CD8-positive, alpha-beta memory T cell (primary cell): ENCODE data around the gene TAPT1. TPM values are rescaled to one million over a fixed set of nuclear protein-coding genes. Genes with fewer than 3 reads are reported as not detected.
A peak's percentile ranks its signal among the peaks of the same experiment; 100 is the strongest.

Experiments
- CTCF ChIA-PET: fragments of 350-600 bp; sonication (Branson Sonifier 250); formaldehyde crosslinking; loops from one replicate; lab custom pipeline; 2021; ENCODE audit warnings: antibody characterized with exemption; lab: Charles Lee
- POLR2A ChIA-PET: fragments of 350-600 bp; sonication (Branson Sonifier 250); formaldehyde crosslinking; loops from one replicate; lab custom pipeline; 2021; ENCODE audit warnings: antibody characterized with exemption; lab: Charles Lee
- DNase-seq, 5 donors: peaks; one replicate each; pipeline versions ENCODE4 v3.0.0 to v3.0.0-alpha.2; 2020 to 2022; ENCODE audit warnings: mixed read lengths in 1 of 5
- H3K27ac ChIP-seq: one replicate; pipeline ENCODE4 v1.7.0; 2013; ENCODE audit warnings: low read depth, mild to moderate bottlenecking, low read length, moderate library complexity
- H3K27me3 ChIP-seq: 2 replicates; pipeline ENCODE4 v1.7.0; 2013; ENCODE audit warnings: low read length, mild to moderate bottlenecking; ENCODE audit not compliant: insufficient read depth, poor library complexity, severe bottlenecking
- H3K36me3 ChIP-seq: 2 replicates; pipeline ENCODE4 v1.7.0; 2013; ENCODE audit warnings: mild to moderate bottlenecking, low read length, moderate library complexity; ENCODE audit not compliant: insufficient read depth
- H3K4me1 ChIP-seq: 2 replicates; pipeline ENCODE4 v1.7.0; 2013; ENCODE audit warnings: mild to moderate bottlenecking, low read length, moderate library complexity; ENCODE audit not compliant: insufficient read depth
- H3K4me3 ChIP-seq: 2 replicates; pipeline ENCODE4 v1.7.0; 2013; ENCODE audit warnings: mild to moderate bottlenecking, low read length
- H3K9me3 ChIP-seq: 2 replicates; pipeline ENCODE4 v1.7.0; 2013; ENCODE audit warnings: mild to moderate bottlenecking, low read length
- H3K27ac Mint-ChIP-seq, 8 donors: one replicate each; pipeline ENCODE4 v1.8.0; 2020 to 2021; ENCODE audit warnings: mixed read lengths in 8 of 8, mild to moderate bottlenecking in 6 of 8, inconsistent platforms in 3 of 8, moderate library complexity in 3 of 8
- H3K27me3 Mint-ChIP-seq, 2 donors: one replicate each; pipeline ENCODE4 v1.8.0; 2020 to 2021; ENCODE audit warnings: mixed read lengths in 2 of 2, mild to moderate bottlenecking in 1 of 2, moderate library complexity in 1 of 2
- H3K36me3 Mint-ChIP-seq, 3 donors: one replicate each; pipeline ENCODE4 v1.8.0; 2020 to 2021; ENCODE audit warnings: mixed read lengths in 3 of 3, inconsistent platforms in 1 of 3, mild to moderate bottlenecking in 1 of 3
- H3K4me1 Mint-ChIP-seq, 3 donors: one replicate each; pipeline ENCODE4 v1.8.0; 2020 to 2021; ENCODE audit warnings: mixed read lengths in 3 of 3, inconsistent platforms in 1 of 3, mild to moderate bottlenecking in 1 of 3
- H3K4me3 Mint-ChIP-seq, 7 donors: one replicate each; pipeline ENCODE4 v1.8.0; 2020 to 2021; ENCODE audit warnings: mixed read lengths in 7 of 7, mild to moderate bottlenecking in 6 of 7, moderate library complexity in 4 of 7, inconsistent platforms in 2 of 7
- H3K9me3 Mint-ChIP-seq, 5 donors: one replicate each; pipeline ENCODE4 v1.8.0; 2020 to 2022; ENCODE audit warnings: mixed read lengths in 5 of 5, mild to moderate bottlenecking in 3 of 5, moderate library complexity in 2 of 5, inconsistent platforms in 1 of 5
- polyA plus RNA-seq: library from polyadenylated mRNA; unstranded; fragments of 300-500 nt; fragmentation: Illumina TruSeq; gene quantifications from one replicate; pipeline ENCODE4 v1.2.3, GENCODE V29; 2021
- total RNA-seq, 2 experiments: library from RNA; stranded (reverse); gene quantifications; one replicate each; pipeline ENCODE4 v1.2.3, GENCODE V29; 2021

TAPT1 gene
- total and polyA plus RNA-seq, 3 experiments from 2014 or later: 19.1 to 27.6 (median 23.7) TPM

DNA sequence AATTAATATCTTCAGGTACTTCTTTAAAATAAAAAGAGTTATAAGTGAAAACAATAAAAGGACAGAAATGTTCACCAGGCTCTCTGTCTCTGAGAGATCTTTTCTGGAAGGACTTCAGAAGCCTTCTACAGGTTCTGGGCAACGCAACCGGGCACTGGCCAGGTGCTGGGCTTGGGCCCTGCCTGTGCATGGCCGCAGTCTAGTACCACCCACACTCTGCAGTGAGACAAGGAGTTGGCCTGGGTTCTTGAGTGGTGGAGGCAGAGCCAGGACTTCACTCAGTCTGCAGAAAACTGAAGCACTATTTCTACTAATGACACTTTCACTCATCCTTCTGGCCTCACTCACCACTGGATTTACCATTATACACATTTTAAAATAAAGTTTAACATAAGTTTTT, 21.8 kb downstream of the TAPT1 start:
- Mint-ChIP-seq H3K9me3 (no peaks in the 10 kb centered on the region), H3K27me3 (no peaks in the 10 kb centered on the region), H3K4me3 (no peak overlapping the region), H3K4me1 (peaks cover 30 to 46% (median 43%) of the 10 kb centered on the region in 3 donors), H3K36me3 (peaks cover 0 to 60% (median 10%) of the 10 kb centered on the region in 3 donors), H3K27ac (no peak overlapping the region)
- POLR2A ChIA-PET: no interaction called here
- H3K4me3 ChIP-seq: no peak overlapping the region
- no peak overlapping the region for H3K27ac ChIP-seq
- no peaks in the 10 kb centered on the region for H3K9me3 ChIP-seq
- H3K36me3 ChIP-seq: no peaks in the 10 kb centered on the region
- H3K4me1 ChIP-seq: peaks cover 6% of the 10 kb centered on the region
- no peaks in the 10 kb centered on the region for H3K27me3 ChIP-seq
- CTCF ChIA-PET: no interaction called here
- no peak for DNase-seq

DNA sequence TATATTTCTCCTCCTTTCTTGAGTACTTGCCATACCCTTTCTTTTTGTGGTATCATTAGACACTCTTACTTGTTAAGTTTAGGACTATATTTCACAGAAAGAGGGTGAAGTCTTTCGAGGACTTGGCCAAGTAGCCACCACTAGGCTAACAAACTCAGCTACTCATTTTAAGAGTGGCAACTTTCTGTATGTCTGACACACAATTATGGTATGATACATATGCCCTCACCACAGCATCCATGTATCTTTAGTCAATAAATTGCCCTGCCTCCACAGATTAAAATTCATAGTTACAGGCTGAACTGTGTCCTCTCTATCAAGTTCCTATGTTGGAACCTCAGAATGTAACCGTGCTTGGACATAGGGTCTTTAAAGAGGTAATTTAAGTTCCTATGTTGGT, 23.2 kb downstream of the TAPT1 start:
- ChIA-PET POLR2A (no interaction called here), CTCF (interaction anchor here (1.2 kb wide), 1 partner anchor 121 kb away, joined by 3 read pairs; no protein-coding TSS in a partner anchor)
- Mint-ChIP-seq H3K27ac (peak overlapping the region in 1 of 8 donors; percentile 9), H3K36me3 (peaks cover 0 to 55% (median 6%) of the 10 kb centered on the region in 3 donors), H3K4me1 (peaks cover 29 to 41% (median 35%) of the 10 kb centered on the region in 3 donors), H3K4me3 (no peak overlapping the region), H3K9me3 (no peaks in the 10 kb centered on the region), H3K27me3 (no peaks in the 10 kb centered on the region)
- peaks cover 6% of the 10 kb centered on the region for H3K4me1 ChIP-seq
- H3K36me3 ChIP-seq: no peaks in the 10 kb centered on the region
- no peak overlapping the region for H3K4me3 ChIP-seq
- no peak overlapping the region for H3K27ac ChIP-seq
- DNase-seq: no peak
- H3K27me3 ChIP-seq: no peaks in the 10 kb centered on the region
- no peaks in the 10 kb centered on the region for H3K9me3 ChIP-seq

DNA sequence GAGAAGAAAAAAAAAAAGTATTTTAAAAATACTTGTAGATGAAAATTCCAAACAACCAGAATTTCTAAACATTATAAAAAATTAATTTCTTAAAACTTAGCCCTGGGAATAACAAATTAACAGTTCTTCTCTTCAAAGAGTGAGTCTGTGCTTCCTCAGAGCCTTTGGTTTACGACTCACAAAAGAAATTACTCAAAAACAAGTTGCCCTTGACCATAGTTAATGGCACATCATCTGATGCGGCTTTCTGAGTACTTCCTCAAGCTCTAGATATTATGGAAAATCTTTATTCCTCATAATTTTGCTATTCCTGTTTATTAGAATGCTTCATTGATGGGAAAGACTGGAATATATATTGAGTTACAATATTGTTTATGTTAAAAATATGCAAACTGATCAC, 23.7 kb downstream of the TAPT1 start:
- H3K4me3 ChIP-seq: no peak overlapping the region
- ChIA-PET POLR2A (no interaction called here), CTCF (interaction anchor here (1.2 kb wide), 1 partner anchor 120 kb away, joined by 3 read pairs; no protein-coding TSS in a partner anchor)
- H3K27ac ChIP-seq: no peak overlapping the region
- peaks cover 6% of the 10 kb centered on the region for H3K4me1 ChIP-seq
- Mint-ChIP-seq H3K36me3 (peaks cover 0 to 55% (median 3%) of the 10 kb centered on the region in 3 donors), H3K27ac (no peak overlapping the region), H3K4me3 (no peak overlapping the region), H3K9me3 (no peaks in the 10 kb centered on the region), H3K4me1 (peaks cover 27 to 38% (median 32%) of the 10 kb centered on the region in 3 donors), H3K27me3 (no peaks in the 10 kb centered on the region)
- no peak for DNase-seq
- no peaks in the 10 kb centered on the region for H3K27me3 ChIP-seq
- no peaks in the 10 kb centered on the region for H3K9me3 ChIP-seq
- H3K36me3 ChIP-seq: no peaks in the 10 kb centered on the region

DNA sequence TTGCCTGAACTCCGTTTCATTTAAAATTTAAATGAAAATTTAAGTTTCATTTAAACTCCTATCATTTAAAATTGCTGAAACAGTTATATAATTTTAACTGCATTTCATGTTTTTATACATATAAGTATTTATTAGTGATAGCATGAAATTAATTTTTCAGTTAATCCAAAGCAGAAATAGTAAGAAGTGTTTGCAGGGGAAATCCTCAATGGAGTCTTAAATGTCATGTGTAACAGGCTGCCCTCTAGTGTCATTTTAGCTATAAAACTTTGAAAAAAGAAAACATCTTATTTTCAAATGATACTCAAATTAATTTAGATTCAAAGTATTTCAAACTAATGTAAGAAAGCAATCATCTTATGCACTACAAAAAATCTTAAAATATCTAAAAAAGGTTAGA, 27.2 kb downstream of the TAPT1 start:
- CTCF ChIA-PET: interaction anchor here (0.9 to 1.9 kb wide), 3 partner anchors 9 to 15 kb away, joined by 3 to 5 read pairs (median 5); no protein-coding TSS in a partner anchor
- H3K36me3 ChIP-seq: no peaks in the 10 kb centered on the region
- POLR2A ChIA-PET: no interaction called here
- no peaks in the 10 kb centered on the region for H3K4me1 ChIP-seq
- peaks cover 0 to 57% (median 5%) of the 10 kb centered on the region in 3 donors for H3K36me3 Mint-ChIP-seq
- H3K27me3 ChIP-seq: no peaks in the 10 kb centered on the region
- H3K27ac Mint-ChIP-seq: no peak overlapping the region
- H3K27ac ChIP-seq: no peak overlapping the region
- no peak for DNase-seq
- H3K4me3 Mint-ChIP-seq: no peak overlapping the region
- no peak overlapping the region for H3K4me3 ChIP-seq
- no peaks in the 10 kb centered on the region for H3K27me3 Mint-ChIP-seq
- peaks cover 11 to 21% (median 17%) of the 10 kb centered on the region in 3 donors for H3K4me1 Mint-ChIP-seq
- no peaks in the 10 kb centered on the region for H3K9me3 Mint-ChIP-seq
- H3K9me3 ChIP-seq: no peaks in the 10 kb centered on the region

DNA sequence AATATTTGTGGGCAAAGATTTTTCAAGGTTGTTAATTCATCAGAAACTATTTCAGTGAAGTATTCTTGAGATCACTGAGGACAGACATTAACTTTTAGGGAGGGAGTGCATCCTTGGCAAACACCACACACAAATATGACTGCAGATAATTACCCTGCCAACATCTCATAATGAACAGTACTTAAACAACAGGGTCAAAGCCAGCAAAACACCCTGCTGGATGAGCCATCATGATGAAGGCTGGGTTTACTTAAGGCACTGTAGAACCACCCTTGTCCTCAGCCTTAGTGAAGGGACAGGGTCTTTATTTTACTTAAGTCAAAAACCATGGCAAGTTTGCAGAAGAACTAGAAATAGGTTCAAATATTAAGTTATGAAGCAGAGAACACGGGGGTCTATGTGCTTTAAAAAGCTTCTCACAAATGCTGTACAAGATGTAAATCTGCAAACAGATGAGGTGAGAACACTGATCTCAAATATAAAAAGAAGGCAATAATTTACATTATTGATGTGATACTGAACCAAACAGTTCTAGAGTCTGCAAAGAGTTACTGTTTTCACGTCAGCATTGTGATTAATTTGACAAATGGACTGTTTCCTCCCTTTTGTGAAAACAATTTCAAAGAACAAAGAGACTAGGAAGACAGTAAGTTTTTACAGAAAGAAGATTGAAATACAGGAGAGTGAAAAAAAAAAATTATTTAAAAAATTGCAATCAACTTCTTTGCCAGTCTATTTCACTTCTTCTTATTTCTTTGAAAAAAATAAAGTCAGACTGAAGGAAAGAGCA, 28.2 kb downstream of the TAPT1 start:
- POLR2A ChIA-PET: no interaction called here
- peaks cover 5% of the 10 kb centered on the region for H3K36me3 ChIP-seq
- no peak overlapping the region for H3K27ac ChIP-seq

DNA sequence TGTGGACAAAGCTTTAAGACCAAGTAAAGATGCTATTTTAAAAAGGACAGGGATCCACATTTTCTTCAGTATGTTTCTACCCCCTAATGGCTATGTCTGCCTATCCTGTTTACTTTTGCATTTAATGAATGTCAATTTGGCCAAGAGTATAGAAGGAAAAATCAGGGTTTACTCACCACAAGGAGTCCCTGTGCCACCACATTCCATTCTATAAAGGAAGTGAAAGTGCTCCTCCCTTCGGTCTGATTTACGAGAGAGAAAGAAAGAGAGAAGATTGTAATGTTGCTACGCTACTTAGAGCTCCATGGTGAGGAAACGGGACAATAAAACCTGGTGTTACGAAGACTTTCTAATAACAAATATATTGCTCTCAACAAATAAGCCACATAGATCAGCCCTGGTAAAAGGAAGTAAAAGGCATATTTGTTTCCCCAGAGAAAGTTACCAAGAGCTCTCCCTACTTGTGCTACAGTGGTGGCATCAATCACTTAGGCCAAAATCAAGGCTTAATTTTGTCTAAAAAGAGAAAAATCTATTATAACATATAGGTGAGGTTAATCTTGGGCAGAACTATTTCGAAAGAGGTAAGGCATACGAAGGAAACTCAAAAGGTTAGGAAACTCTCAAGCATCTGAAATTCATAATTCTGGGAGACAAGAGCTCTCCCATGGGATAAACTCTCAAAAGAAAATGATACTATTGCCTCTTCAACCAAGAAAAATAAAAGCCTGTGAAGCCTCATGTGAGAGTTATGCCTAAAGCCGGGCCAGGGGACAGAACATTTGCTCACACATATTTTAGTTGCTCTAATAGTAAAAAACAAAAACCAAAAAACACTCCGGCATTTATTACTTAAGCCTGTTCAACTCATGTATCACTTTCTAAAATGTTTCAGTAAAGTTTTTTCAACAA, 29.5 kb downstream of the TAPT1 start:
- H3K4me3 ChIP-seq: no peak overlapping the region
- Mint-ChIP-seq H3K27me3 (no peaks in the 10 kb centered on the region), H3K36me3 (peaks cover 4 to 61% (median 9%) of the 10 kb centered on the region in 3 donors), H3K27ac (no peak overlapping the region), H3K4me1 (peaks cover 11 to 24% (median 14%) of the 10 kb centered on the region in 3 donors), H3K4me3 (no peak overlapping the region), H3K9me3 (no peaks in the 10 kb centered on the region)
- ChIA-PET POLR2A (no interaction called here), CTCF (interaction anchor here (0.7 kb wide), 1 partner anchor 12 kb away, joined by 3 read pairs; no protein-coding TSS in a partner anchor)
- peaks cover 5% of the 10 kb centered on the region for H3K36me3 ChIP-seq
- DNase-seq: no peak
- no peaks in the 10 kb centered on the region for H3K4me1 ChIP-seq
- no peak overlapping the region for H3K27ac ChIP-seq
- H3K27me3 ChIP-seq: no peaks in the 10 kb centered on the region
- no peaks in the 10 kb centered on the region for H3K9me3 ChIP-seq

More for the DNA sequence above, 28.2 kb downstream of the TAPT1 start:
- Histone ChIP-seq H3K4me1 (no peaks in the 10 kb centered on the region), H3K4me3 (no peak overlapping the region), H3K9me3 (no peaks in the 10 kb centered on the region), H3K27me3 (no peaks in the 10 kb centered on the region)
- CTCF ChIA-PET: interaction anchor here (0.9 kb wide), 1 partner anchor 16 kb away, joined by 3 read pairs; no protein-coding TSS in a partner anchor
- no peak overlapping the region for H3K4me3 Mint-ChIP-seq
- no peak for DNase-seq
- H3K9me3 Mint-ChIP-seq: no peaks in the 10 kb centered on the region
- no peak overlapping the region for H3K27ac Mint-ChIP-seq
- H3K36me3 Mint-ChIP-seq: peaks cover 4 to 57% (median 6%) of the 10 kb centered on the region in 3 donors
- H3K27me3 Mint-ChIP-seq: no peaks in the 10 kb centered on the region
- H3K4me1 Mint-ChIP-seq: peaks cover 11 to 21% (median 16%) of the 10 kb centered on the region in 3 donors

DNA sequence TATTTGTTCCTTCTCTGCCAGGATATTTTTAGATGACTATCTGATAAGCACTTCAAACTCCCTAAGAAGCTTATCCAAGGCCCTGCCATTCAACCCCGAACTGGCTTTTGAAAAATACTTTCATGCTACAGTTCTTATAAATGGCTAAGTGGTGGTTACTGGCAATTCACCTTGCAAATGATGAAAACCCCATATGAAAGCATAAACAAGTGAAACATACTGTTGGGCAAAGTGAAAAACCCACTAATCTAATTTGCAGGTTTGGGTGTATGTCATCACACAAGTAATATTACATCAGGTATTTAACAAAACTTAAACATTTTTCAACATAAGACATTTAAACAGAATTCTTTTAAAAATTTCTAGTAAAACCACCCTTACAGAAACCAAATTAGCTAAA, 31.1 kb downstream of the TAPT1 start:
- Histone ChIP-seq H3K9me3 (no peaks in the 10 kb centered on the region), H3K27me3 (no peaks in the 10 kb centered on the region), H3K27ac (no peak overlapping the region), H3K4me1 (no peaks in the 10 kb centered on the region), H3K4me3 (no peak overlapping the region), H3K36me3 (peaks cover 15% of the 10 kb centered on the region)
- peak overlapping the region in 1 of 8 donors; percentile 0 for H3K27ac Mint-ChIP-seq
- DNase-seq: no peak
- H3K9me3 Mint-ChIP-seq: no peaks in the 10 kb centered on the region
- H3K4me1 Mint-ChIP-seq: peaks cover 11 to 24% (median 14%) of the 10 kb centered on the region in 3 donors
- POLR2A ChIA-PET: no interaction called here
- H3K4me3 Mint-ChIP-seq: no peak overlapping the region
- CTCF ChIA-PET: no interaction called here
- peaks cover 4 to 65% (median 9%) of the 10 kb centered on the region in 3 donors for H3K36me3 Mint-ChIP-seq
- no peaks in the 10 kb centered on the region for H3K27me3 Mint-ChIP-seq
